Pancreas (tissue), 10 donors: ENCODE results near the gene SPATA2L. TPM values are rescaled to one million over a fixed set of nuclear protein-coding genes. Genes with fewer than 3 reads are reported as not detected.
A peak's percentile ranks its signal among the peaks of the same experiment; 100 is the strongest.
"Not testable (repeated sequence)": the region's sequence is repeated elsewhere in the genome, so short reads cannot be mapped to it uniquely, and the experiment has no call there.

Experiments
- ATAC-seq, 4 donors: fragments of 200-7000 bp; cut with Tn5 transposase; one replicate each; pipeline versions ENCODE4 v1.8.0 to v1.9.1; 2020; ENCODE audit warnings: mild to moderate bottlenecking in 4 of 4, moderate library complexity in 4 of 4
- DNase-seq, 6 donors: peaks; one replicate each; pipeline ENCODE4 v3.0.0-alpha.2; 2020
- FAIRE-seq: peaks from 2 replicates; lab custom pipeline; 2012; peaks lifted over from hg19 to GRCh38; lab: Jason Lieb, UNC
- H3K27ac ChIP-seq, 4 donors: fragments of 200-600 bp; sonication (generic); 1 replicate in 3 of 4; 2 replicates in 1 of 4; pipeline versions ENCODE4 v1.5.0 to v1.8.0; 2020
- H3K27me3 ChIP-seq, 4 donors: fragments of 200-600 bp; one replicate each; pipeline ENCODE4 v1.8.0; 2021
- H3K36me3 ChIP-seq, 3 donors: fragments of 200-600 bp; sonication (generic) in 1 of 3; one replicate each; pipeline versions ENCODE4 v1.5.0 to v1.8.0; 2020 to 2021
- H3K4me1 ChIP-seq, 3 donors: fragments of 200-600 bp; one replicate each; pipeline ENCODE4 v1.8.0; 2021
- H3K4me3 ChIP-seq, 4 donors: fragments of 200-600 bp; sonication (generic) in 2 of 4; one replicate each; pipeline versions ENCODE4 v1.5.0 to v1.8.0; 2020 to 2021
- H3K9me3 ChIP-seq, 4 donors: fragments of 200-600 bp; one replicate each; pipeline ENCODE4 v1.8.0; 2021
- CTCF ChIP-seq, 4 donors: fragments of 200-600 bp; sonication (generic) in 3 of 4; IDR thresholded peaks; one replicate each; pipeline versions ENCODE4 v1.5.0 to v1.8.0; 2021; ENCODE audit warnings: antibody characterized with exemption in 4 of 4
- WGBS, 2 donors: extraction: QIAGEN DNeasy Blood & Tissue Kit; methylation state at CpG; one replicate each; pipeline ENCODE4 v1.1.7; 2013; 5-methylcytosine and 5-hydroxymethylcytosine counted together
- intact Hi-C, 3 donors: fragments of 100-400 bp; cut with DNase I; formaldehyde crosslinking; loops; one replicate each; pipeline versions ENCODE4 v1.11.1 to v1.14.2; 2022
- polyA plus RNA-seq, 2 donors: library from polyadenylated mRNA; stranded (reverse); fragments of 200-250 nt; gene quantifications; one replicate each; pipeline ENCODE4 v1.2.3, GENCODE V29; 2013
- total RNA-seq, 6 donors: library from RNA; stranded (reverse); fragmentation: NEBNext Ultra II Directional in 4 of 6; extraction: Animal tissue kit (Norgen Biotek cat#: 25700) in 4 of 6; gene quantifications; one replicate each; pipeline versions ENCODE4 v1.2.1 to v1.2.4, GENCODE V29; 2021 to 2023
- donor health status: healthy with polysubstance abuse.
- donor health status: DM: no; HTN: no; CAD: no; lungs with moderate emphysema.
- donor health status: DM: no; HTN: no; CAD: no.
- donor health status: control.
- donor health status: control.
- donor health status: Bipolar disorder and iron deficiency.
- donor health status: DM: yes; HTN: yes; CAD: no.
- donor health status: DM: no; HTN: no; CAD: no.
- donor health status: DM: no; HTN: no; CAD: no.
- donor health status: DM: yes; HTN: yes; CAD: no.

SPATA2L gene
- total and polyA plus RNA-seq, 8 donors: 9.2 to 22.3 (median 13.5) TPM

GRCh38 chr16:89704281-89704680 lies 2.8 kb upstream of the SPATA2L start:
- Histone ChIP-seq H3K27ac (no peak overlapping the region), H3K9me3 (no peaks in the 10 kb centered on the region), H3K27me3 (no peaks in the 10 kb centered on the region), H3K4me1 (peaks cover 0 to 9% (median 6%) of the 10 kb centered on the region in 3 donors), H3K4me3 (no peak overlapping the region), H3K36me3 (no peaks in the 10 kb centered on the region)
- intact Hi-C loops: no loop called here
- TF ChIP-seq CTCF (IDR thresholded peaks at IDR 0.05): no peak
- 72 to 77% methylated on average over 13 of the region's 13 CpGs for WGBS, 2 donors
- ATAC-seq: no peak
- DNase-seq: no peak
- FAIRE-seq: no peak

GRCh38 chr16:89700649-89701424 lies 668 bp downstream of the SPATA2L start:
- FAIRE-seq: no peak
- Histone ChIP-seq H3K4me3 (peak overlapping the region; percentile 56 to 76 (median 70)), H3K27ac (peak overlapping the region; percentile 88 to 97 (median 94)), H3K27me3 (no peaks in the 10 kb centered on the region), H3K36me3 (no peaks in the 10 kb centered on the region), H3K4me1 (peaks cover 0 to 9% (median 7%) of the 10 kb centered on the region in 3 donors), H3K9me3 (no peaks in the 10 kb centered on the region)
- 1% methylated on average over 59 to 78 of the region's 78 CpGs for WGBS, 2 donors
- no peak for TF ChIP-seq CTCF (IDR thresholded peaks at IDR 0.05)
- peak; percentile 46 to 71 (median 56) for ATAC-seq
- intact Hi-C loops: no loop called here
- DNase-seq: peak; percentile 66 to 91 (median 79)

GRCh38 chr16:89700100-89700648 lies 1.3 kb downstream of the SPATA2L start:
- Histone ChIP-seq H3K4me1 (peaks cover 0 to 9% (median 7%) of the 10 kb centered on the region in 3 donors), H3K4me3 (peak overlapping the region; percentile 56 to 76 (median 70)), H3K27me3 (no peaks in the 10 kb centered on the region), H3K9me3 (no peaks in the 10 kb centered on the region), H3K27ac (peak overlapping the region; percentile 88 to 97 (median 94)), H3K36me3 (no peaks in the 10 kb centered on the region)
- FAIRE-seq (peak; percentile 26), DNase-seq (peak; percentile 99 to 100 (median 100)), ATAC-seq (peak; percentile 68 to 81 (median 70))
- intact Hi-C loops: no loop called here
- 0% methylated on average over 28 to 30 of the region's 30 CpGs for WGBS, 2 donors
- TF ChIP-seq CTCF (IDR thresholded peaks at IDR 0.05): peak; percentile 76 to 87 (median 80)

GRCh38 chr16:89699629-89700099 lies 1.8 kb downstream of the SPATA2L start:
- H3K27ac ChIP-seq: peak overlapping the region; percentile 67 to 97 (median 92)
- 52 to 56% methylated on average over 18 of the region's 18 CpGs for WGBS, 2 donors
- DNase-seq, intact Hi-C loops, ATAC-seq, H3K4me1 ChIP-seq, FAIRE-seq, H3K9me3 ChIP-seq, H3K27me3 ChIP-seq, H3K4me3 ChIP-seq, H3K36me3 ChIP-seq: not testable (repeated sequence)

GRCh38 chr16:89698717-89699116 lies 2.8 kb downstream of the SPATA2L start:
- H3K4me3 ChIP-seq, H3K4me1 ChIP-seq, intact Hi-C loops, H3K27me3 ChIP-seq, FAIRE-seq, H3K27ac ChIP-seq, H3K36me3 ChIP-seq, ATAC-seq, H3K9me3 ChIP-seq: not testable (repeated sequence)
- peak in 1 of 6 donors; percentile 9 for DNase-seq
- WGBS, 2 donors: 96 to 97% methylated on average over 14 of the region's 14 CpGs
